ENCODE measurements around the gene SYT2.
A peak's percentile ranks its signal among the peaks of the same experiment; 100 is the strongest.

Gene SYT2

GRCh38 chr1:202671399-202671798, 38.9 kb downstream of the SYT2 start:
- DNase-seq = no peak

- DNase-seq = no peak
Measured at GRCh38 chr1:202665417-202665816, 44.8 kb downstream of the SYT2 start.

- DNase-seq = no peak
Measured at GRCh38 chr1:202664083-202664482, 46.2 kb downstream of the SYT2 start.

DNA sequence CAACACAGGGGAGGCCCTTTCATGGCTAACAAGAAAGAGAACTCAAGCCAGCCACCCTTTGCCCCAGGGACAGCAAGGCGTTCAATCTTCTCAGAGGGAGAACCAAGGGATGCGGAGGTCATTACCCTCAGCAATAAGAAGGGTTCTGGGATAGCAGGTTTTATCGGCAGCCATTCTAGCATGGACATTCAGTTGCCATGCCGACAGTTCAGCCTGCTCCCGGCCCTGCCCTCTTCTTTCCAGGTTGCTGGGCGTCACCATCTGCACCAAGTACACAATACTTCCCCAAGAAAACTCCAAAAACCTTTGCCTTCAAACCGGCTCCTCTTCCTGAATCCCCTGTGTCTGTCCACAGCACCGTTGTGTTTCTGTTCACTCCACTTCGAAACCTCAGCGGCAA, 47.1 kb downstream of the SYT2 start:
- no peak for DNase-seq

GRCh38 chr1:202662081-202662480, 48.2 kb downstream of the SYT2 start:
- DNase-seq = no peak

DNA sequence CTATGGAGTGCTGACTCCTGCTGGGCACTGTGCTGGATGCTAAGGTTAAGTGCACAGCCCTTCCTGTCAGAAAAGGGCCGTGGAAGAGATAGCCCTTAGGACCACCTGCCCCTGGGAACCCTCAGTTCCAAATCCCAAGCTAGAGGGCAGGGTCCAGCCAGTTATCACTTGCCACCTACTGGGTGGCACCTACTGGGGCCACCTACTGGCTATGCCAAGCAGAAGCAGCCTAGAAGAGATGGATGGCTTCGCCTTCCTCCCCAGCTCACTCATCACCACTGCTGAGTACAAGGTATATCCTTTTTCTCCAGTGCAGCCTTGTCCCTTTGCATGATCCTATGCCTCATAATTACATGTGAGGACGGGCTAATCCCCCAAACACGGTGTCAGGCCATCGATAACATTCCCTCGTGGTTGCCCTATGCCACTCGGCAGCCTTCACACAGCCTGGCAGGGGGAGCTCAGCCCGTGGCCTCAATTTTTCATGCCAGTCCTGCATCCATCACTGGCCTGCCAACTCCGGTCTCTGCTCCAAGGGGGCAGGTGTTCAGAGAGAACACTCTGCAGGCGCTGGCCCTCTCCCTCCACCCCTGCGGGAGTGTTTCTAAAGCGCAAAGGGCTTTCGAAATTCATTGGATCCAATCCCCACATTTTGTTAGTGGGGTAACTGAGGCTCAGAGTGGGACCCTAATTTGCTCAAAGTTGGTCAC, 49.0 kb downstream of the SYT2 start:
- DNase-seq = no peak

DNA sequence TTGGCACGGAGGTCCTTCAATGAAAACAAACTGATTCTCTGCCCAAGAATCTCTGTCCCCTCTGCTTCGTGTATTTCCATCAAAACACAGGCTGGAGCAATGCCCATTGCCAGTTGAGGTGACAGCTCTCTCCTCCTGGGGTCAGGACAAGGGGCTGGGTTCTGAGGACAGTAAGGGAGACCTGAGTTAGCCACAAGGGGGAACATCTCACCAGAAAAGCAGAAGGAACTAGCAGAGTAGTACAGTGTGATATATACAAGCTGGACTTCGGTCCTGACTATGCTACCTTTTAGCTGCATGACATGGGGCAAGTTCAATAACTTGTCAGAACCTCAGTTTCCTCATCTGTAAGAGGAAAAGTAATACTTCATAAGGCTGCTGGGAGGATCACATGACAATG, 50.3 kb downstream of the SYT2 start:
- DNase-seq = no peak

DNA sequence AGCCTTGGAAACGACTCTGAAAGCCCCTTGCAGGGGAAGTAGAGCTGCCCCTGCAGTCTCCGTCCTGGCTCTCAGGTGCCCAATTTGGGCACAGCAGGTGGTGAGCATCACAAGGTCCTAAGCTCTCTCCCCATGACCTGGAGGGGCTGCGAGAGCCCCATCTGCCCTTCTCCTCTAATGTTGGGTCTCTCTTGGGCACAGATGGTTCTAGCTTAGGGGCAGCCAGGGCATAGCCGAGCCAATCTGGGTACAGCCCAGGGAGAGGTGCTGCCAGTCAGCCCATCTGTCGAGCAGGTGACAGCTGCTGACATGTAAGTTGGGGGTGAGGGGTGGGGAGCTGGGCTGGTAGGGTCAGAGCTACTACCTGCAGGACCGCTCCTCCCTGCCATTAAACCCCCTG, 50.7 kb downstream of the SYT2 start:
- DNase-seq = no peak

DNA sequence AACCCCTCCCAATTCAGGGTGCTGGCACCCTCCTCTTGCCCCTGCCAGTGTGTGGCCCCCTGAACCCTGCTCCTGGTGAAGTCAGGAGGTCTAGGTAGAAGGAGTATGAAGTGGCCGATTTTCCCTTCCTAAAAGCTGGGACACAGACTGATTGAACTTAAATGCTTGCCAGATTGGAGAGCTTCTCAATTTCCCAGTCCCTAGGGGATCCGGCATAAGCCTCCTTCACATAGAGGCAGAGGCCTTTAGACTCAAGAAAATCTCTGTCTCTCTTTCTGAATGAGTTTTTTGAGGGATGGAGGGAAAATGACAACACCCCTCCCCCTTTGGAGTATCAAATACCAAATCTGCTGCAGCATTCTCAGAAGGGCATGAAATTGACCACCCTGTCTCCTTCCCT, 51.5 kb downstream of the SYT2 start:
- DNase-seq = no peak

DNA sequence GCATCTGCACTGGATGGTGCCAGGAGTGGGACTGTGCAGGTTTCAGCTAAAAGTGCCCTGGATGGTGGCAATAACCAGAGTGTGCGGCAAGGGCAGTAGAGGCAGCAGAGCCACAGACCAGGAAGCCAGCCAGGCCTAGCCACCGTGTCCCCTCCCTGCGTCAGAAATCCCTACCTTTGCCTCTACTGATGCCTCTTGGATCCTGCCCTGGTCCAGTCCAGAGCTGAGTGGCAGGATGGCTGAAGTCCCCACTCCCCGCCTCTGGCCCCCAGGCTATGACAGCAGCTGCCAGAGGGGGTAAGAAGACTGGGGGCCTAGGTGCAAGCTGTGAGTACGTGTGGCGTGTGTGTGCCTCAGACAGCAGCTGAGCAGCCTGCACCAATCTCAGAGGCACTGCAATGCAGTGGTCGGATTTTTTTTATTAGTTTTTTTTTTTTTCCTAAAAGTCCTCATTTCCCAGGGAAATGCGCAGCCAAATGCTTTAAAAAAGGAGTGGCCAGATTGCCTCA, 51.9 kb downstream of the SYT2 start:
- no peak for DNase-seq

DNA sequence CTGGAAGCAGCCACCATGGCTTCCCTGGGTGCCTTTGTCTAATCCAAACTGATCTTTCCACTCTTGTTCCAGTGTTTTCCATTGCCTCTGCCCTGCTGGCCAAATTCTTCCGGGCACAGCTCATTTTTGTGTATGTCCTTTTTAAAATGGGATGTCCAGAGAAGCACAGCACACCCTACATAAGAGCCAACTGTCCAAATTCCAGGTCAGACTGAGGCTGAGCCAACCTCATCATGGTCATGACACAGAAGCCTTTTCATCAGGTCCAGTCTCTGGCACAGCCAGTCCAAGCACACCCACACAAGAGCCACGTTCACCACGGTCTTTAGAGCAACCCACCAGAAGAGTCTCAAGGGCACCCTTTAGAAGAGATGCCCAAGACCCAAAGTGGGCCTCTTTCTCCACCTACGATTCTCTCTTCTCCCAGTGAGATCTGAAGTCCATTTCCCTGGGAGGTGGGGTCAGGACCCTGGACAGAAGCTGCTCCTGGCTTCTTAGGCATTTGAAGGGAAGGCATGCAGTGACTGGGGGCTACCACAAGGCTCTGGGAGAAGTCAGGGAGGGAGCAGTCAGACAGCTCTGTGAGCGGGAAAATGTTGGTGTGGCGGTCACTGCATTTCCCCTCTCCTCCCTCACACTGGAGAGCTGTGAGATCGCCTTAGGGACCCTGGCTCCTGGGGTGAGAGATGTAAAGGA, 53.2 kb downstream of the SYT2 start:
- peak; percentile 22 for DNase-seq

- peak; percentile 7 for DNase-seq
Measured at GRCh38 chr1:202656057-202656456, 54.2 kb downstream of the SYT2 start.

- no peak for DNase-seq
Measured at GRCh38 chr1:202654079-202654478, 56.2 kb downstream of the SYT2 start.

DNA sequence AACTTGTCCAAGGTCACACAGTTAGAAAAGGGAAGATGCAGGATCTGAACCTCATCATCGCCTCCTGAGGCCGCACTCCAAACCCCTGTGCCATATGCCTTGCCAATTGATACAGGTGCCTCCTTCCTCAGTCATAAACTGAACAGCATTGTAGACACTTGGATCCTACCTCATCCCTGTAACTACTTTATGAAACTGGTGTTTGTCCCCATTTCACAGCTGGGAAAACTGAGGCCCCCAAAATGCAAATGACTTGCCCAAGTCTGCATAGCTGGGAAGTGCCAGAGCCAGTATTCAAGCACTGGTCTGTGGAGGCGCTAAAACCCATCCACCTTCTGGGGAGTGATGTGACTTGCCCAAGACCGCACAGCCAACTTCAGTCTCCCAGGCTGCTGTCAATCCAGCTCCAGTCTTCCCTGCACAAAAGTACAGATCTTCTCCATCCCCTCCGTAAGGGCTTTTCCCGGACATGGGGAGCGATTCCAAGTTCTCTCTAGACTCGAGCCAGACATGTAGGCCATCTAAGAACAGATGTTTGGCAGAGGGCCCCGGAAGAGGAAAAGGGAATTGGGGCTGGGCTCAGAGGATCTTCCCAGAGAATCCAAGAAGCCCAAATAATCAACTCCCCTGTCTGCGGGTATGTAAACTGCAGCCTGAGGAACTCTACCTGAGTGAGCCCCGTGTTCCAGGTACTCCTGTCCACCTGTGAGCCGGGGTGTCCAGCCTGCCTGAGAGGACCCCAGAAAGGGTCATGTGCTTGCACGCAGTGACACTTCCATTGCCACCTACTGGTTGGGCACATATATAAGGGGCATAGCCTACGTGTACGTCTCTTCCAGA, 60.5 kb downstream of the SYT2 start:
- DNase-seq = no peak

- DNase-seq = no peak
Measured at GRCh38 chr1:202648605-202649226, 61.5 kb downstream of the SYT2 start.

DNA sequence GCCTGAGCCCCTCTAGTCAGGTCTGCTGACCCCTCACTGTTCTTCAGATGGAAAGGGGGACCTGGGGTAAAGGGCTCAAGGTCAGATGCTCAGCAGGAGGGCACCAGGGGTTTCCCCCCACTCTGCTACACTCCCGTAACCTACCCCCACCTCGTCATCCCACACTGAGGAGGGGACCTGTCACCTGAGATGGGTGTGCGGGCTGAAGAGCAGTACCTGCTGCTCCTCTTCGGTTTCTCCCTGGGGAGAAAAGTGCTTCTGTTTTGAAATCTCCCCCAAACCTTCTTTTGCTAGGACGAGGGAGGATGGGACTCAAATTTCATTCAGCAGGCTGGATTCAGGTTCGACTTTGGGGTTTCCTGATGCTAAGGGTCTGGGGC, 65.2 kb downstream of the SYT2 start:
- DNase-seq = no peak

DNA sequence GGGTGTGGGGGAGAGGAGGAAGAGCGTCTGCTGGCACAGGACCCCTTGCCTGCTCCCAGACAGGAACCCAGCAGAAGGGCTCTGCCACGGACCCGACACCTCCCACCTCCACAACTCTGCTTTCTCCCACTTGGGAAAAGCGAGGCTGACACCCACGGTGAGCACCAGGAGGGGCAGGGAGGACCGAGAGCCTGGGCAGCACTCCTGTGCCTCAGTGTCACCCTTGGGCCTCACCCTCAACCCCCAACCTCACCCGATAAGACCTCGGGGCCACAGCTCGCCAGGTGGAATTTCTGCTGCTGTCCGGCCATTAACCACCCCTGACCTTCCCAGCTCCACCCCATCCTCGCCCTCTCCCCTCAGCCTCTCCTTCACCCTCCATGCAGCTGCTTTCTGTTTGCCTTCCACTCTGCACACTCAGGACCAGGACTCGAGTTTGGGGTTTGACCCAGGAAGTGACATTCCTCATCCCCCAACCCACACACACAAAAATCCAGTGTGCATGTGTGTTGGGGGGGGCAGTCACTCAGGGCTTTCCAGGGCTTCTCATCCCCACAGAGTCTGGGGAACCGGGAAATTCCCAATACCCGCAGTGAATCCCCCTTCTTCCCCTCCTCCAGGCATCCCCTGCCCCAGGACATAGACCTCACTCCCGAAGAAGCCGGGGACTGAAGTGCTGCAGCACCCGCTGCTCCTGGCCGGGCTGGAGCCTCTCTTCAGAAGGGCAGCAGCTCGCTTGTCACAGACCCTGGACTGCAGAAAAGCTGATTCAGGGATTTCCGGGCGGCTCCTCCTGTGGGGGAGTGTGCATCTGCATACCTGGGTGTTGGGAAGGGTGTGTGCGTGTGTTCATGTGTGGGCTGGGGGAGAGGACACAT, 65.8 kb downstream of the SYT2 start:
- no peak for DNase-seq

GRCh38 chr1:202643397-202644218, 66.6 kb downstream of the SYT2 start:
- no peak for DNase-seq

DNA sequence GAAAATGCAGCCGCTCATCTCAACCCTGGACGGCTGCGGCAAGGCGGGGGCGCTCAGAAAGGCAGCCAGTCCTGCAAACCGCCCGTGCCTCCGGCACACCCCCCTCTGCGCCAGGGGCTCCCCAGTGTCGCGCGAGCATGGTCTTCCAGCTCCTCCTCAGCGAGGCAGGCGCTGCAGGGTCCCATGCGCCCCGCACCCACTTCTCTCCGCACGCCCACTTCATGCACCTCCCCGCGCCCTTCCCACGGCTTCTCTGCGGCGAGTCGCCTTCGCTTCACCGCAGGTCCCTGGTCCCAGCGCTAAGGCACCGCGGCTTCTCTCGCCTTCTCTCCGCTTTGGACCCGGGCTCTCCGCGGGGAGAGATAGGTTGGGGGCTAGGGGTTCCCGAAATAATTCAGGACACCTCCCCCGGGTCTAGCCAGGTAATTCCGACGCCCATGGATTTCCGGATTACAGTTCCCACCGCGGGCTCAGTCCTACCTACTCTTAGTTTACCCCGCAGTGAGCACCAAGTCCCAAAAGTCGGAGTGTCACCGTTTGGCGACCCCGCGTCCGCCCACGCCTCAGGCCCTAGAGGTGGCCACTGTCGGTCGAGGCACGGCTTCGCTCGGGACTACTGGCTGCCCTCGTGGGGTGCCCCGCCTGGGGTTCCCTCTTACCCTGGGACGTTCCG, 67.5 kb downstream of the SYT2 start:
- no peak for DNase-seq

DNA sequence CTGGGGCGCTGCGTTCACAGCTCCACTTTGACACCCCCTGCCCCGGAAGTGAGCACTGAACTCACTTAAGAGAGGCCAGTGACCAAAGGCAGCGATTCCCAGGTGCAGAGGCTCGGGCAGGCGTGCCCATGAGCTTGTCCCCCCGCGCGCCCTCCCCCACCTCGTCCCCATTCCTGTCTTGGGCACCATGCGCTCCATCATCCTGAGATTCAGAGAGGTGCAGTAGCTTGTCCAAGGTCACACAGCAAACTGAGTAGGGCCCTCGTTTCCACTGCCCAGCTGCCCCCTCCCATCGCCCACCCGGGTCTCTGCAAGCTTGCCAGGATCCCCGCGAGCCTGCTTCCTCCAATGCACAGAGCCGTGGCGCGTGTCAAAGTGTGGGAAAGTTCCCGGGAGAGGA, 68.0 kb downstream of the SYT2 start:
- no peak for DNase-seq

DNA sequence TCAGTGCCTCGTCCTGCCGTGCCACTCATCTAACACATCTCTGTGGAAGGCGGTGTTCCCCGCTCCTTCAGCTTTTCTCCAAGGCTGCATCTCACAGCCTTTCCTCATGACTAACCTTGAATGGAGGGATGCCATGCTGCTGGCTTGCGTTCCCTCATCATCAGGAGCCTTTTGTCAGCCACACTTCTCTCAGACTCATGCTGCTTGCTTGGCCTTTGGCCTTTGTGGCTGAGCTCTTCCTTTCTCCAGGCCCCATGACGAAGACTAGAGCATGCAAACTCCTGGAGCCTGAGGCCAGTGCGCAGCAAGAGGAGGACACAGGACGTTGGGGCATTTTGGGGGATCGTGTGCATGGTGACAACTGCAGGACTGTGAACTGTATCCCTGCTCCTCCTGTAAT, 70.8 kb downstream of the SYT2 start:
- DNase-seq = no peak

Data from NCI-H226 (cell line).